A549 (cell line): ENCODE results near the gene CLDND2. TPM values are rescaled to one million over a fixed set of nuclear protein-coding genes. Genes with fewer than 3 reads are reported as not detected.
A peak's percentile ranks its signal among the peaks of the same experiment; 100 is the strongest.

ENCODE experiments used
- ATAC-seq, 2 experiments: fragments of 200-7000 bp in 1 of 2; fragments of >200 bp in 1 of 2; cut with Nextera tagmentation in 1 of 2; cut with Tn5 transposase in 1 of 2; 3 replicates each; pipeline versions ENCODE4 v1.8.0 to v1.9.1; 2018 to 2020; ENCODE audit warnings: mild to moderate bottlenecking in 1 of 2, moderate library complexity in 1 of 2
- CTCF ChIA-PET: fragments of 300-600 bp; sonication (Branson Sonifier 250); formaldehyde crosslinking; extraction: SDS; loops from one replicate; lab custom pipeline; 2021; ENCODE audit warnings: antibody characterized with exemption, inconsistent platforms; lab: Yijun Ruan, JAX
- POLR2A ChIA-PET: fragments of 350-600 bp; formaldehyde crosslinking; extraction: SDS; loops from one replicate; lab custom pipeline; 2021; ENCODE audit warnings: antibody characterized with exemption, inconsistent platforms; lab: Yijun Ruan, JAX
- DNase-seq, 2 experiments: peaks; one replicate each; pipeline versions ENCODE4 v3.0.0 to v3.0.0-alpha.2; 2011 to 2016; ENCODE audit warnings: low read depth in 1 of 2, low spot score in 1 of 2
- FAIRE-seq: peaks from 2 replicates; lab custom pipeline; 2011; peaks lifted over from hg19 to GRCh38; lab: Jason Lieb, UNC
- H3K27ac ChIP-seq, 2 experiments: fragments of >200 bp; sonication (Bioruptor Twin); formaldehyde crosslinking; 3 replicates each; pipeline ENCODE4 v1.5.1; 2016 to 2017
- H3K4me1 ChIP-seq: fragments of >200 bp; sonication (Bioruptor Twin); formaldehyde crosslinking; 3 replicates; pipeline ENCODE4 v1.6.1; 2016
- H3K4me2 ChIP-seq: fragments of >200 bp; sonication (Bioruptor Twin); formaldehyde crosslinking; 3 replicates; pipeline ENCODE4 v1.6.1; 2016
- H3K4me3 ChIP-seq: fragments of >200 bp; sonication (Bioruptor Twin); formaldehyde crosslinking; 3 replicates; pipeline ENCODE4 v1.5.1; 2016
- H3K9me3 ChIP-seq: fragments of >200 bp; sonication (Bioruptor Twin); formaldehyde crosslinking; 3 replicates; pipeline ENCODE4 v1.6.1; 2016
- BHLHE40 ChIP-seq: IDR thresholded peaks from 2 replicates; pipeline ENCODE4 v1.6.1; 2012; ENCODE audit warnings: low read depth, low read length, inconsistent platforms
- CBX2 ChIP-seq: fragments of 200-600 bp; sonication (generic); IDR thresholded peaks from 2 replicates; pipeline ENCODE4 v1.6.1; 2016; ENCODE audit warnings: low read depth, mild to moderate bottlenecking, borderline replicate concordance
- CBX8 ChIP-seq: fragments of 200-600 bp; sonication (generic); IDR thresholded peaks from 2 replicates; pipeline ENCODE4 v1.6.1; 2016
- CEBPB ChIP-seq, 2 experiments: fragments of >200 bp in 1 of 2; sonication (Bioruptor Twin) in 1 of 2; formaldehyde crosslinking in 1 of 2; IDR thresholded peaks; 2 replicates each; pipeline ENCODE4 v1.6.1; 2012 to 2016
- CHD4 ChIP-seq: fragments of 200-600 bp; sonication (generic); IDR thresholded peaks from 2 replicates; pipeline ENCODE4 v1.6.1; 2016; ENCODE audit warnings: antibody characterized with exemption, mild to moderate bottlenecking, borderline replicate concordance
- EHF ChIP-seq: fragments of 250-450 bp; sonication (Bioruptor Pico); IDR thresholded peaks from 2 replicates; pipeline ENCODE4 v1.5.0; 2020; ENCODE audit warnings: mild to moderate bottlenecking
- EP300 ChIP-seq, 2 experiments: fragments of >200 bp; sonication (Bioruptor Twin); formaldehyde crosslinking; IDR thresholded peaks; 2 replicates in 1 of 2; 3 replicates in 1 of 2; pipeline ENCODE4 v1.6.1; 2016 to 2017
- FOSL2 ChIP-seq, 2 experiments: fragments of 450-650 bp in 1 of 2; fragments of >200 bp in 1 of 2; sonication (Bioruptor Twin) in 1 of 2; formaldehyde crosslinking; IDR thresholded peaks; 2 replicates each; pipeline versions ENCODE4 v1.5.0 to v1.6.1; 2016 to 2020; ENCODE audit warnings: mild to moderate bottlenecking in 1 of 2, moderate library complexity in 1 of 2
- FOXS1 ChIP-seq: fragments of 250-450 bp; sonication (Bioruptor Pico); IDR thresholded peaks from 2 replicates; pipeline ENCODE4 v1.5.0; 2020; ENCODE audit warnings: mild to moderate bottlenecking, moderate library complexity
- GATA3 ChIP-seq: IDR thresholded peaks from 2 replicates; pipeline ENCODE4 v1.6.1; 2012; ENCODE audit warnings: borderline replicate concordance
- HOXA7 ChIP-seq: fragments of 250-450 bp; sonication (Bioruptor Pico); IDR thresholded peaks from 2 replicates; pipeline ENCODE4 v1.5.0; 2020; ENCODE audit warnings: mild to moderate bottlenecking, moderate library complexity
- HOXB13 ChIP-seq: fragments of 250-450 bp; sonication (Bioruptor Pico); IDR thresholded peaks from 2 replicates; pipeline ENCODE4 v1.5.0; 2020; ENCODE audit warnings: low read depth, mild to moderate bottlenecking, moderate library complexity
- JUNB ChIP-seq: fragments of >200 bp; sonication (Bioruptor Twin); formaldehyde crosslinking; IDR thresholded peaks from 2 replicates; pipeline ENCODE4 v1.6.1; 2016
- KDM1A ChIP-seq: fragments of 200-600 bp; sonication (generic); IDR thresholded peaks from 2 replicates; pipeline ENCODE4 v1.6.1; 2016; ENCODE audit warnings: low read depth, mild to moderate bottlenecking
- KDM5A ChIP-seq: fragments of 200-600 bp; sonication (generic); IDR thresholded peaks from 2 replicates; pipeline ENCODE4 v1.6.1; 2016; ENCODE audit warnings: antibody characterized with exemption, mild to moderate bottlenecking
- MAFK ChIP-seq: fragments of 450-650 bp; IDR thresholded peaks from 2 replicates; pipeline ENCODE4 v1.6.1; 2014; ENCODE audit not compliant: partially characterized antibody
- MAX ChIP-seq: IDR thresholded peaks from 2 replicates; pipeline ENCODE4 v1.6.1; 2012
- MYC ChIP-seq: IDR thresholded peaks from 2 replicates; pipeline ENCODE4 v1.6.1; 2012; ENCODE audit warnings: mild to moderate bottlenecking, inconsistent platforms, low read length, improper control_type of control experiment, borderline replicate concordance
- NR3C1 ChIP-seq: fragments of >200 bp; sonication (Bioruptor Twin); formaldehyde crosslinking; IDR thresholded peaks from 3 replicates; pipeline ENCODE4 v1.6.1; 2017
- PHF8 ChIP-seq: fragments of 200-600 bp; sonication (generic); IDR thresholded peaks from 2 replicates; pipeline ENCODE4 v1.6.1; 2016; ENCODE audit warnings: low read depth, mild to moderate bottlenecking, antibody characterized with exemption, moderate library complexity, borderline replicate concordance
- POLR2A ChIP-seq: IDR thresholded peaks from 2 replicates; pipeline ENCODE4 v1.6.1; 2012; ENCODE audit warnings: mild to moderate bottlenecking, low read length
- POLR2AphosphoS2 ChIP-seq: conservative IDR thresholded peaks from 2 replicates; pipeline ENCODE4 v1.6.1; 2012; ENCODE audit warnings: low read length, improper control_type of control experiment, inconsistent platforms
- RAD21 ChIP-seq, 2 experiments: fragments of >200 bp in 1 of 2; sonication (Bioruptor Twin) in 1 of 2; formaldehyde crosslinking in 1 of 2; IDR thresholded peaks in 1 of 2; conservative IDR thresholded peaks in 1 of 2; 2 replicates in 1 of 2; 3 replicates in 1 of 2; pipeline ENCODE4 v1.6.1; 2012 to 2018; ENCODE audit warnings: inconsistent platforms in 1 of 2
- RCOR1 ChIP-seq: fragments of 150-350 bp; IDR thresholded peaks from 2 replicates; pipeline ENCODE4 v1.6.1; 2014; ENCODE audit warnings: antibody characterized with exemption, low read length, low read depth
- RFX5 ChIP-seq: fragments of 450-650 bp; IDR thresholded peaks from 2 replicates; pipeline ENCODE4 v1.7.1; 2014; ENCODE audit warnings: antibody characterized with exemption, mild to moderate bottlenecking, moderate library complexity
- RNF2 ChIP-seq: fragments of 200-600 bp; sonication (generic); IDR thresholded peaks from 2 replicates; pipeline ENCODE4 v1.6.1; 2016; ENCODE audit warnings: low read depth, mild to moderate bottlenecking, antibody characterized with exemption, moderate library complexity, borderline replicate concordance
- SREBF2 ChIP-seq: fragments of 450-650 bp; IDR thresholded peaks from 2 replicates; pipeline ENCODE4 v1.6.1; 2014; ENCODE audit warnings: mild to moderate bottlenecking, moderate library complexity
- TFCP2L1 ChIP-seq: fragments of 250-450 bp; sonication (Bioruptor Pico); IDR thresholded peaks from 2 replicates; pipeline ENCODE4 v1.5.0; 2021; ENCODE audit warnings: mild to moderate bottlenecking
- ZC3H11A ChIP-seq: fragments of 450-650 bp; IDR thresholded peaks from 2 replicates; pipeline ENCODE4 v1.6.1; 2014; ENCODE audit warnings: antibody characterized with exemption, mild to moderate bottlenecking
- ZFP36 ChIP-seq: fragments of 450-650 bp; IDR thresholded peaks from 2 replicates; pipeline ENCODE4 v1.6.1; 2014; ENCODE audit warnings: borderline replicate concordance; ENCODE audit not compliant: partially characterized antibody
- ZNF302 ChIP-seq: fragments of 250-450 bp; sonication (Bioruptor Pico); IDR thresholded peaks from 2 replicates; pipeline ENCODE4 v1.9.0; 2021; ENCODE audit warnings: inconsistent platforms, mild to moderate bottlenecking, moderate library complexity
- ZSCAN20 ChIP-seq: fragments of 250-450 bp; sonication (Bioruptor Pico); IDR thresholded peaks from 2 replicates; pipeline ENCODE4 v1.8.0; 2022; ENCODE audit warnings: mild to moderate bottlenecking, moderate library complexity
- WGBS: methylation state at CpG from one replicate; pipeline ENCODE4 v1.1.6; 2017; ENCODE audit errors: missing lambda C conversion rate; 5-methylcytosine and 5-hydroxymethylcytosine counted together
- polyA plus RNA-seq, 4 experiments: library from polyadenylated mRNA; depleted of rRNA in 3 of 4; stranded (reverse); fragments of >200 nt; fragmentation: RNase III in 1 of 4; extraction: RNeasy Plus Mini Kit Qiagen cat#74134 plus additional on column Dnase treatment in 1 of 4; gene quantifications; 2 replicates in 3 of 4; 3 replicates in 1 of 4; pipeline ENCODE4 v1.2.3, GENCODE V29; 2011 to 2017
- TF ChIP-seq, protein P1 (sequence below): fragments of 250-450 bp; sonication (Bioruptor Pico); IDR thresholded peaks from 2 replicates; pipeline ENCODE4 v1.5.0; 2021; ENCODE audit warnings: mild to moderate bottlenecking, moderate library complexity, borderline replicate concordance
- TF ChIP-seq, protein P2 (sequence below): fragments of 200-600 bp; sonication (generic); IDR thresholded peaks from 2 replicates; pipeline ENCODE4 v1.6.1; 2016; ENCODE audit warnings: antibody characterized with exemption, mild to moderate bottlenecking, moderate library complexity
- TF ChIP-seq, protein P3 (sequence below): IDR thresholded peaks from 2 replicates; pipeline ENCODE4 v1.6.1; 2012

The CLDND2 gene
- polyA plus RNA-seq, 2 of the 4 experiments (the other 2 are of a cell fraction): 1.1 to 2.8 TPM

- ChIA-PET CTCF (interaction anchor here (0.6 to 5.0 kb wide), 20 partner anchors 11 to 1842 kb away, joined by 3 to 46 read pairs (median 4); partner anchors contain the start of genes CLDND2, ETFB and NKG7), POLR2A (interaction anchor here (0.5 to 2.7 kb wide), 32 partner anchors 11 to 849 kb away, joined by 3 to 59 read pairs (median 4); partner anchors contain the start of genes ETFB, LIM2 and ZNF175)
- Histone ChIP-seq H3K27ac (peak overlapping the region; percentile 86 to 90), H3K4me2 (peak overlapping the region; percentile 92), H3K4me3 (peak overlapping the region; percentile 64), H3K4me1 (peaks cover 32% of the 10 kb centered on the region), H3K9me3 (no peaks in the 10 kb centered on the region)
- no peak for FAIRE-seq
- peak; percentile 92 to 99 for DNase-seq
- 3% methylated on average over 51 of the region's 107 CpGs for WGBS
- peak; percentile 81 to 90 for ATAC-seq
- TF ChIP-seq ZC3H11A: no peak
- TF ChIP-seq MAX: peak; percentile 92
- no peak for TF ChIP-seq ZFP36
- TF ChIP-seq RFX5: peak; percentile 70; the same call in 1 of the 2 replicates
- TF ChIP-seq, protein P1, sequence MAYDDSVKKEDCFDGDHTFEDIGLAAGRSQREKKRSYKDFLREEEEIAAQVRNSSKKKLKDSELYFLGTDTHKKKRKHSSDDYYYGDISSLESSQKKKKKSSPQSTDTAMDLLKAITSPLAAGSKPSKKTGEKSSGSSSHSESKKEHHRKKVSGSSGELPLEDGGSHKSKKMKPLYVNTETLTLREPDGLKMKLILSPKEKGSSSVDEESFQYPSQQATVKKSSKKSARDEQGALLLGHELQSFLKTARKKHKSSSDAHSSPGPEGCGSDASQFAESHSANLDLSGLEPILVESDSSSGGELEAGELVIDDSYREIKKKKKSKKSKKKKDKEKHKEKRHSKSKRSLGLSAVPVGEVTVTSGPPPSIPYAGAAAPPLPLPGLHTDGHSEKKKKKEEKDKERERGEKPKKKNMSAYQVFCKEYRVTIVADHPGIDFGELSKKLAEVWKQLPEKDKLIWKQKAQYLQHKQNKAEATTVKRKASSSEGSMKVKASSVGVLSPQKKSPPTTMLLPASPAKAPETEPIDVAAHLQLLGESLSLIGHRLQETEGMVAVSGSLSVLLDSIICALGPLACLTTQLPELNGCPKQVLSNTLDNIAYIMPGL (CRISPR knock-in tag): no peak
- no peak for TF ChIP-seq TFCP2L1 (CRISPR knock-in tag)
- no peak for TF ChIP-seq SREBF2
- no peak for TF ChIP-seq BHLHE40
- no peak for TF ChIP-seq KDM5A
- no peak; the same call in 1 of the 2 replicates for TF ChIP-seq EHF (CRISPR knock-in tag)
- no peak for TF ChIP-seq CHD4
- no peak for TF ChIP-seq FOXS1
- no peak for TF ChIP-seq HOXA7 (CRISPR knock-in tag)
- TF ChIP-seq FOSL2 (IDR thresholded peaks at IDR 0.05): no peak
- peak; percentile 40 for TF ChIP-seq FOSL2 (CRISPR knock-in tag; IDR thresholded peaks at IDR 0.05)
- TF ChIP-seq RNF2: no peak
- TF ChIP-seq RCOR1: no peak
- TF ChIP-seq NR3C1: no peak
- TF ChIP-seq ZSCAN20 (CRISPR knock-in tag): no peak
- TF ChIP-seq MAFK: no peak
- no peak for TF ChIP-seq EP300 (IDR thresholded peaks at IDR 0.05)
- peak; percentile 56; the same call in 1 of the 2 replicates for TF ChIP-seq PHF8
- TF ChIP-seq, protein P2, sequence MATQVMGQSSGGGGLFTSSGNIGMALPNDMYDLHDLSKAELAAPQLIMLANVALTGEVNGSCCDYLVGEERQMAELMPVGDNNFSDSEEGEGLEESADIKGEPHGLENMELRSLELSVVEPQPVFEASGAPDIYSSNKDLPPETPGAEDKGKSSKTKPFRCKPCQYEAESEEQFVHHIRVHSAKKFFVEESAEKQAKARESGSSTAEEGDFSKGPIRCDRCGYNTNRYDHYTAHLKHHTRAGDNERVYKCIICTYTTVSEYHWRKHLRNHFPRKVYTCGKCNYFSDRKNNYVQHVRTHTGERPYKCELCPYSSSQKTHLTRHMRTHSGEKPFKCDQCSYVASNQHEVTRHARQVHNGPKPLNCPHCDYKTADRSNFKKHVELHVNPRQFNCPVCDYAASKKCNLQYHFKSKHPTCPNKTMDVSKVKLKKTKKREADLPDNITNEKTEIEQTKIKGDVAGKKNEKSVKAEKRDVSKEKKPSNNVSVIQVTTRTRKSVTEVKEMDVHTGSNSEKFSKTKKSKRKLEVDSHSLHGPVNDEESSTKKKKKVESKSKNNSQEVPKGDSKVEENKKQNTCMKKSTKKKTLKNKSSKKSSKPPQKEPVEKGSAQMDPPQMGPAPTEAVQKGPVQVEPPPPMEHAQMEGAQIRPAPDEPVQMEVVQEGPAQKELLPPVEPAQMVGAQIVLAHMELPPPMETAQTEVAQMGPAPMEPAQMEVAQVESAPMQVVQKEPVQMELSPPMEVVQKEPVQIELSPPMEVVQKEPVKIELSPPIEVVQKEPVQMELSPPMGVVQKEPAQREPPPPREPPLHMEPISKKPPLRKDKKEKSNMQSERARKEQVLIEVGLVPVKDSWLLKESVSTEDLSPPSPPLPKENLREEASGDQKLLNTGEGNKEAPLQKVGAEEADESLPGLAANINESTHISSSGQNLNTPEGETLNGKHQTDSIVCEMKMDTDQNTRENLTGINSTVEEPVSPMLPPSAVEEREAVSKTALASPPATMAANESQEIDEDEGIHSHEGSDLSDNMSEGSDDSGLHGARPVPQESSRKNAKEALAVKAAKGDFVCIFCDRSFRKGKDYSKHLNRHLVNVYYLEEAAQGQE: no peak
- no peak for TF ChIP-seq JUNB
- peak; percentile 80 for TF ChIP-seq MYC
- TF ChIP-seq POLR2A: peak; percentile 93
- no peak for TF ChIP-seq CBX2
- TF ChIP-seq CBX8: no peak
- TF ChIP-seq GATA3: no peak
- TF ChIP-seq HOXB13: no peak
- no peak for TF ChIP-seq CEBPB (IDR thresholded peaks at IDR 0.05)
- no peak for TF ChIP-seq ZNF302 (CRISPR knock-in tag)
- no peak for TF ChIP-seq POLR2AphosphoS2
- peak; percentile 16 to 63; a peak in 4 of 5 replicates for TF ChIP-seq RAD21 (conservative IDR thresholded peaks at IDR 0.05 in 1 of 2, IDR thresholded peaks at IDR 0.05 in 1 of 2)
- no peak for TF ChIP-seq KDM1A
- TF ChIP-seq, protein P3, sequence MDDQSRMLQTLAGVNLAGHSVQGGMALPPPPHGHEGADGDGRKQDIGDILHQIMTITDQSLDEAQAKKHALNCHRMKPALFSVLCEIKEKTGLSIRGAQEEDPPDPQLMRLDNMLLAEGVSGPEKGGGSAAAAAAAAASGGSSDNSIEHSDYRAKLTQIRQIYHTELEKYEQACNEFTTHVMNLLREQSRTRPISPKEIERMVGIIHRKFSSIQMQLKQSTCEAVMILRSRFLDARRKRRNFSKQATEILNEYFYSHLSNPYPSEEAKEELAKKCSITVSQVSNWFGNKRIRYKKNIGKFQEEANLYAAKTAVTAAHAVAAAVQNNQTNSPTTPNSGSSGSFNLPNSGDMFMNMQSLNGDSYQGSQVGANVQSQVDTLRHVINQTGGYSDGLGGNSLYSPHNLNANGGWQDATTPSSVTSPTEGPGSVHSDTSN: 0 out of 2 replicates have a peak, but pooled peaks have one; percentile 14
These were observed 28.8 kb downstream of the CLDND2 start for GRCh38 chr19:51339687-51340656.
